HG03521 (cell line): ENCODE results near the gene CNTN5.

ENCODE experiments used
- ATAC-seq: cut with Tn5 transposase; IDR thresholded peaks from one replicate; pipeline ENCODE4 v1.9.1; 2021; ENCODE audit warnings: mild to moderate bottlenecking, moderate library complexity; ENCODE audit not compliant: unreplicated experiment

Gene CNTN5

DNA sequence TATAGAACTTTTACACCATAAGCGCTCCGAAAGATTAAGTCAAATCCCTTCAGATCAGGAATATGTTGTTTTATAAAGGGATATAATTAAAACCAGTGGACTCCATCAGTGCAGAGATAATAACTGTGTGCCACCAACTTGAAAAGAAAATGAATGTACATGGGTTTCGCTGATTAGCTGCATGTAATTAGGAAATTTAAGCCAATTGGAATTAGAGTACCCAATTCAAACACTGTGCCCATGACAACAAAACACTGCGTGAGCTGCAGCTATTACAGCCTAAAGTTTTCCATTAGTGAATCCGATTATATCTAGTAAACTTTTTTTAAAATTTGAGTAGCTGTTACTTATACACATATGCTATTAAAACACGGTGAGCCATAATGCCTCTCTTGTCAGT is 1274.0 kb downstream of the CNTN5 start:
- no peak for ATAC-seq

DNA sequence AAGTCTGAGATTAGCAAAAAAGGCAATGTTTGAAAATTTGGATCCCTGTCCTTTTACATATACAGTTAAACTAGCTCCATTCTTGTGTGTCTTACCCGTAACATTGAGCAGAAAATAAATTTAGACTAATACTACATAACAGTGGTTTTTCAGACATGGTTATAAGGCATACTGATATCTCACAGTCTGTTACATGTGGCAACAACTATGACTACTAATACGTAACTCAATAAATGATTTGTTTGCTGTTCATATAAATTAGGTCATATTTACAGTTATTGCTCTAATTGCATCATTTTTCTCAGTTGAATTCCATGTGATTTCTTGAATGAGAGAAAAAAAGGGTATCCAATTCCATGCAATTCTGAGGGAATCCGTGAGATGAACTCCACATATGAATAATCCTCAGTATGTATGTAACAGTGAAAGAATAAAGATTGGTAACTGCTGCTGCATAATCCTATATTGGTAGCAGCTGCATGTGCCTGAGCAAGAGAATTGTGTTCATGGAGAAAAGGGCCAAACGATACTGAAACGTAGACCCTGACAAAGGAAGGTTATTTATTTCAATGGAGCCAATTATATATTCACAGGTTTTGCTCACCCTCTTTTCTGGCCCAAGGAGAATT is 1275.4 kb downstream of the CNTN5 start:
- no peak for ATAC-seq

DNA sequence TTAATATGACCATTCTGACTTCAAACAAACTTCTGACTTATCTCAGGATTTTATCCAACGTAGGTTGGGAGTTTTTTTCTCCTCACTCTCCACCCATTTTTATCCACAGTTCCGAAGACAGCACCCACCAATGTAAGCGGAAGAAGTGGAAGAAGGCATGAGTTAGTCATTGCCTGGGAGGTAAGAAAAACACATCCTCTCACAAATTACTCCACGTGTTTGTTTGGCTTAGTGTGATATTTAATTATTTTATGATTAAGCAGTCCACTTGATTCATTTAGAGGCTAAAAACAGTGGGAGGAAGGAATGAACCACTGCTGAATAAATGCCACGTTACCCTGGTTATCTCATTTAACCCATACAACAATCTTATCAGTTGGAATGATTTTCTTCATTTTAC is 1276.8 kb downstream of the CNTN5 start:
- no peak for ATAC-seq

DNA sequence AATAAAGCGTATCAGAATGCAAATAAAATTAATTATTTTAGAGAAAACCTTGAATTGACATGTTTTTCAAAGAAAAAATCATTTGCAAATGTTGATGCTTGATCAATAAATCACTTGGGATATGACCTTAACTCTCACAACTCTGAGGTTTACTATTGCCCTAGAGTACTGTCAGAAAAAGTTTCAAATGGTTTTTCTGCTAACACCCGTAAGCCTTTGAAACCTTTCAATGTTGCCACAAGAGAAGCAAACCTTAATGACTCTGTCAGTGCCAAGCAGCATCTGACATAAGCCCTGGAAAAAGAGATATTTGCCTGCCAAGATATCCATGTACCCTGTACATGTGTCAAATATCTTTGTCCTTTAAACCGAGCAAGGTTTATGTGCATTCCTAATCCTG is 1282.1 kb downstream of the CNTN5 start:
- ATAC-seq, result no peak

DNA sequence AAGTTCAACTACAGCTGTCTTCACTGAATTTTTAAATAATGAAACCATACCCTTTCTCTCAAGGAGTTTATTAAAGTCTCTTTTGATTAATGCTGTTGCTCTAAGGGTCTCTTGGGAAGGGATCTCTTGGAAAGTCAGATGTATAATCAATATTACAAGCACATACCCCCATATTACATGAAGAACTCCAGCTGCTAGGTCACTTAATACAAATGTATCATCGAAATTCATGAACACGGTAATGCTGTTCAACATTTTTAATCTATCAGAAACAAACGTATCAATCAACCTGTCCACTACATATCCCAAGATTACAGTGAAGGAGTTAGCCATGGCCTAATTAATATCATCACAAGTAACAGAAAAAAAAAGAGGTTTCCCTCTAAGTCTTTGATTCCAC is 1283.1 kb downstream of the CNTN5 start:
- ATAC-seq, result no peak

DNA sequence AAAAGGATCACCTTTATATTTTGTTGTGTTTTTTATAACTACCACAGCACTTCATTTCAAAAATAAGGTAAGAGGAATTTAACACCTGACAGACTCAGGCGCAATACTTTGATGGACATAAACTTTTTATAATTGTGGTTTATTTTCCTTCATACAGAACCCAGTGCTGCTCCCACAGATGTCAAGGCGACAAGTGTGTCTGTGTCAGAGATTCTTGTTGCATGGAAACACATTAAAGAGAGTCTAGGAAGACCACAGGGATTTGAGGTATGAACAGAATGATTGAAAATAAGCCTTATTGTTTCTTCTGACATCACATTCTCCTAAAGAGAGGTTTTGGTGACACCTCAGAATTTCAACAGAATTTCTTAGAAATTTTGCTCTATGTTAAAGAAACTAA is 1287.5 kb downstream of the CNTN5 start:
- ATAC-seq, result no peak

DNA sequence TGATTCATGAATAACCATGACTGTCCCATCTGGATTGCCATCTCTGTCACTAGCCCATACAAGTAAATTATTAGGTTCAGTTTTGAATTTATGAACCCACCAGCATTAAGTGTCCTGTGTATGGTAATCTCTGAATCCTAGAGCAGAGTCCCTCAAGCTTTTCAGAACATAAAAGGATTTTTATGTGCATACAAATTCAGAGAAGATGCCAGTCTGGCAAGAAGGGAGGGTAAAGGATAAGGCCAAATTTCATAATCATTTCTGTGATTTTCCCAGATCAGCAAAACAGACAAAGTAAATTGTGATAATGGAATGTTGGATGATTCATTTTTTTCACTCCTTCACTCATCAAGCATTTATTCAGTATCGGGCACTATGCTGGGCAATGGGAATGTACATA is 1295.2 kb downstream of the CNTN5 start:
- no peak for ATAC-seq

DNA sequence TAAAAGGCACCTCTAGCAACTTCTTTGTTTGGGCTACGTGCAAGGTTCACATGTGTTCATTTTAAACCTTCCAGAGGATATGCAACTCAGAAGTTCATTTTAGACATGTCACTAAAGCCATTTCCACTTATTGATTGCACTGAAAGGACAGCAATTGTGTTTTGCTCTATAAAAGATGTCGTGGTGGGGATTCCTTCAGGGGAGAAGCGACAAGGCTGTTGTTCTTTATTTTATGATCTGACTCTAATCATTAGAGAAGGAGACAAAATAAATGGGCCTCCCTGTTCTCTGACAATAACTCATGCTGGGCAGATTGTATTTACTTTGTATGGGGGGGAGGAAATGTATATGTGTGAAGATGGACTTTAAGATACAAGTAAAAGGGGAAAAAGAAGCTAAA is 1296.2 kb downstream of the CNTN5 start:
- ATAC-seq, result no peak

DNA sequence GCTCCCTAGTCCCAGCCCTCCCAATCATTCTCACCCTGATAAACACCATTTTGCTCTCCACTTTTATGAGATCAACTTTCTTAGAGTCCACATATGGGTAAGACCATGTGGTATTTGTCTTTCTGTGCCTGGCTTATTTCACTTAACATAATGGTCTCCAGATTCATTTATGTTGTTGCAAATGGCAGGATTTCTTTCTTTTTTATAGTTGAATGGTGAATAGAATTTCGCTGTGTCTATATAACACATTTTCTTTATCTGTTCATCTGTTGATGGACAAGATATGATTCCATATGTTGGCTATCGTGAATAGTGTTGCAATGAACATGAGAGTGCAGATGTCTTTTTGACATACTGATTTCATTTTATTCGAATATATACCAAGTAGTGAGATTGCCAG is 1298.9 kb downstream of the CNTN5 start:
- ATAC-seq, result no peak

DNA sequence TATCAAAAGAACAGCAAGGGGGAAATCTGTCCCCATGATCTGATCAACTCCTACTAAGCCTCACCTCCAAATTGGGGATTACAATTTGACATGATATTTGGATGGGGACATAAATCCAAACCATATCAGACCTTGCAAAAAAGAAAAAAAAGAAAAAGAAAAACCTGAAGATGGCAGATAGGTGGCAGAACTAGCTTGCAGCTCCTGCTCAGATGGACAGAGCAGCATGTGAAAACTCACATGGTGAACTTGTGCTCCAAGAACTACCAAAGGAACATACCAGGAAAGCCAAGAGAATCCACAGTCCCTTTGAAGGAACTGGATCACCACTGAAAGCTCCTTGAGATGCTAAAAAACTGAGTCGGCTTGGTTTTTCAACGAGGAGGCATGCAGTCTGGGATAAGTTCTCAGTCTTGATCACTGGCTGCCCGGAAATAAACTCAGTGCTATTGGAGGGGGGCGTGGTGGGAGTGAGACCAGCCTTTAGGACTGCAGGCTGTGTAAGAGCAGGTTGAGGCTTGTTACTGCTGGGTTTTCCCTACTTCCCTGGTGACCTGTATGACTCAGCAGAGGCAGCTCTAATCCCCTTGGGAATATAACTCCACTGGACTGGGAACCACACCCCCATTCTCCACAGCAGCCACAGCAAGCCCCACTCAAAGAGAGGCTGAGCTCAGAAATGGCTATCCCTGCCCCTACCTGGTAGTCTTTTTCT is 1308.0 kb downstream of the CNTN5 start:
- ATAC-seq, result no peak

DNA sequence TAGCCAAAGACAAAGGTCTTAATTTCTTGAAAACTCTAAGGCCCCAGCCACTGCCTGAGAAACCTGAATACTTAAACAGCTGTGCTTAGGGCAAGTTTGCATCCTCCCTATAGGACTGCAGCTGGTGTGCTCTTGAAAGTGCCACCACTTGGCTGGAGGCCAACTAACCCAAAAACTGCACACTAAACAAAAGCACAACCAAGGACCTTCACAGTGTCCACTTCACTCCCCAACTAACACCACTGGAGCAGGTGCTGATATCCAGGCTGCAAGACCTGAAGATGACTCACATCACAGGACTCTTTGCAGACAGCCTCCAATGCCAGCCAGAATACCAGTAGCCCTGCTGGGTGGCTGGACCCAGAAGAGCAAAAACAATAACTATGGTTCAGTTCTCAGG is 1308.6 kb downstream of the CNTN5 start:
- no peak for ATAC-seq

DNA sequence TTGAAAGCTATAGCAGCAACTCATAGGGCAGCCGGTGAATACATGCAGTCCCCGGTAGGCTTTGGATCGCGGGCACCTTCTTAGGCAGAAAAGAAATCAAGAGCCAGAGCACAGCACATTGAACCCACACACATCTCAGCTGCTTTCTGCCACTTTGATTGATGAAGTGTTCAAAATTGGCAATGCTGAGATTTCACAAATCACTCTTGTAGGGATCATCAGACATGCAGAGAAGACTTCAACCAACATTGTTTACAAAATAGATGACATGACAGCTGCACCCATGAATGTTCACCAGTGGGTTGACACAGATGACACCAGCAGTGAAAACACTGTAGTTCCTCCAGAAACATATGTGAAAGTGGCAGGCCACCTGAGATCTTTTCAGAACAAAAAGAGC is 1316.1 kb downstream of the CNTN5 start:
- no peak for ATAC-seq

DNA sequence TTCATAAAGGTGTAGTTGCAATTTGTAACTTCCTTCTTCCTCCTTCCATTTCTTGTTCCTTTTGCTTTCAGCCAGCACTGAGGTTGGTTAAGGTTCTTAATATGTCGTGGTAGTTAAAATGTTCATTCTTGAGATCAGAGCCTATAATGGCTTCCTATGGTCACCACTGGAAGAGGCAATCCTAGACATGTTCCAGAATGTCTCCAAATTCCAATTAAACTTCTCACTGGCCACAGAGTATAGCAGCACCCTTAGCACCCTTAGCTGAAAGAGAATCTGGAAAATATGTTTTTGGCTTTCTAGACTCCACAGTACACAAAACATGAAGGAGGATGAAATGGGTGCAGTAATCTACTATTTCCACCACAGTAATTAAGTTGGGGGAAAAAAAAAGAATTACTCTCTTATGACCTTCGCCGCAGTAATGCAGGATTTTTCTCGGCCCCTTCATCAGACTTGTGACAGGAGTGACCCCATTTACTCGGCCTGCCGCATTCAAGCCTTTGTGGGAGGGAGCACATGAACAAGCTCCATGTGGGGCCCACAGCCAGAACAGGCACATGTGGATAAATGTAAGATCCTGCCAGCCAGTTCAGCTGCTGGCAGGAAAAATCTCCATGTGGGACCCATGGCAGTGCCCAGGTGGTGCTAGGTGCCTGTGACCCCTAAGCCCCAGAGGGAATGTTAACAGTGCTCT is 1317.5 kb downstream of the CNTN5 start:
- no peak for ATAC-seq

DNA sequence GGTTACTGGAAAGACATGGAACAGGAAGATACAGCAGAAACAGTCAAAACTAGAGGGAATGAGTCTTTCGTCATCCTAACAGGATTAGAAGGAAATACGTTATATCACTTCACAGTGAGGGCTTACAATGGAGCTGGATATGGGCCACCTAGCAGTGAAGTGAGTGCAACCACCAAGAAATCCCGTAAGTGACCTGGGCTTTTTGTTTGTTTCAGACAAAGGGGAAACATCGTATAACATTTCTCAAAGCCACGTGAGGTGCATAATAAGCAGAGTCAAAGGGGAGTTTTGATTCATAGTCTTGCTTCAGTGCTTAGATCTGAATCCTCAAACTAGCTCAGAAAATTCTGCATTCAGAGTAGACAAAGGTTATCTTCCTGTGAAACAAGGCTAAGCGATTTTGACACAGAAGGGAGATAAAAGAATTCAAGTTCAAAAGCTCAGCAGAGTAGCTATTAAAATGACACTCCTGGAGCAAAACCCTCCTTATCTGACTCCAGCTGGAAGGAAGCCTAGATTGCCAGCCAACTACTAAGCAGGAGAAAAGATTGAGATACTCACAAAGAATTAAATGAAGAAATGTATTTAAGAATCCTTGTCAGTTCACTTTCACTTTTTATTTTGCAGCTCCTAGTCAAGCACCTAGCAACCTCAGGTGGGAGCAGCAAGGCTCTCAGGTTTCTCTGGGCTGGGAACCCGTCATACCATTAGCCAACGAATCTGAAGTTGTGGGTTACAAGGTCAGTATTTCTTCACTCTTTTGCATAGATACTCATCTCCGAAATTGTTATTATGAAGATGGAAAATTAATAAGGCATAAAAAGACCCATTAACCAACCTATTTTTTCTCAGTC is 1319.9 kb downstream of the CNTN5 start:
- ATAC-seq, result no peak

DNA sequence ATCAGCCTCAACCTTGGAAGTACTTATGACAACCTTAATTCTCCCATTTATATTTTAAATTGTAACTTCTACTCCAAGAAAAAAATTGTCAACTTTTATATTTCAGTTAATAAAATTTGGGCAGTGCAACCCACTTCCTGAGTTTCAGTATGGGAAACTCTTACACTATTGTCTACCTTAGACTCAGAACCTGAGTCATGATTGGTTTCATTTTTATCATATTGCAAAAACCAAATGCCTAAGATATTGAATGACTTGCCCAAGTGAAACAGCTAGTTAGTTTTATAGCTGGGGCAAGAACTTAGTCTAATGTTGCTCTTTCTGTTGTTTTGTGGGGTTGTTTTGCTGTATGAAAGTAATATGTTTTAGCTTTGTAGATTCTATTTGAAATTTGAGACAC is 1332.3 kb downstream of the CNTN5 start:
- no peak for ATAC-seq

DNA sequence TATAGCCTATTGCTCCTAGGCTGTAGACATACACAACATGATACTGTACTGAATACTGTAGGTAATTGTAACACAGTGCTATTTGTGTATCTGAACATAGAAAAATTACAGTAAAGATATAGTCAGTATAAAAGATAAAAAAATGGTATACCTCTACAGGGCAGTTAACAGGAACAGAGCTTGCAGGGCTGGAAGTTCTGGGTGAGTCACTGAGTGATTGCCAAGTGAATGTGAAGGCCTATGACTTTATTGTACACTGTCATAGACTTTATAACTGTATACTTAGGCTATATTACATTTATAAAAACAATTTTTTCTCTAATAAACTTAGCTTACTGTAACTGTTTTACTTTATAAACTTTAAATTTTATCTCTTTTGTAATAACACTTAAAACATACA is 1334.0 kb downstream of the CNTN5 start:
- ATAC-seq, result no peak

DNA sequence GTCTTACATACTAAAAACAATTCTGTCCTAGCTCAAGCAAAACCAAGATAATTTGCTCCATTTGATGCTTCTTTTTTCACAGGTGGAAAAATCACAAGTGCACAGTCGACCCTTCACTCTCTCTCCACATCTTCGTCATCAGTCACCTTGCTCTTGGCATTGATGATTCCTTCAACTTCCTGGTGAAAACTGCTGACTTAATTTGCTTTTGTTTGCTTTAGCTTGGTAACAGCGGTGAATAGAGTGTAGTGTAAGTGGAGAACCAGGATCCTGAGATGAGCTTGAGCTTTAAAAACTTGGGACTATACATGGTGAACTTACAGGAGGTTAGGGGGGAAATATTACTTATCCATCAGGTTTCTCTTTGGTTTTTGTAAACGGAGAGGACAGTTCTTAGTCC is 1335.3 kb downstream of the CNTN5 start:
- no peak for ATAC-seq

DNA sequence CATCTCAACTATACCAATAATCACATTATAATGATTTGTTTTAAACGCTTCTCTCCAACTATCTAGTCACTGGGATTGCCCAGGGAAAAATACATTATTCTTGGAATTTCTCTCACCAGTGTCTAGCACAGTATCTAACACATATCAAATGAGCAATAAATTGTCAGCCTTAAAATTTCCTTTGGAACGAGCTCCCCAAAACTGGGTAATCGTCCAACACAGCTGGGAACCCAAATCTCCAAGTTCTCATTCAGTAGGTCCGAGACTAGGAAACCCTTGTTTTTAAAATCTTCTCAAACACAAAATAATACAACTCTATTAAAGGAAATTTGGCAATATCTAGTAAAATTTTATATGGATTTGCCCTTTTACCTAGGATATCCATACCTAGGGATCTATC is 1338.5 kb downstream of the CNTN5 start:
- ATAC-seq, result no peak

DNA sequence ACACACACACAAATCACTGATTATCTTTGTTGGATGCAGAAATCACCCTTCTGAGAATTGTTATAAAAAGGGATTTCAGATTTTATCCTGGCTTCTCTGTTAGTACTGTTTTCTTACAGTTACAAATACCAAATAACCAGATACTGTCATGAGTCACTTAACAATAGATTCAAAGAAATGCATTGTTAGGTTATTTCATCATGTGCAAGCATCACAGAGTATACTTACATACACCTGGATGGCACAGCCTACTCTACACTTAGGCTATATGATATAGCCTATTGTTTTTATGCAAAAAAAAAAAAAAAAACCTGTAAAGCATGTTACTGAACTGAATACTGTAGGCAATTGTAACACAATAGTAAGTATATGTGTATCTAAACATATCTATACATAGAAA is 1347.1 kb downstream of the CNTN5 start:
- no peak for ATAC-seq

DNA sequence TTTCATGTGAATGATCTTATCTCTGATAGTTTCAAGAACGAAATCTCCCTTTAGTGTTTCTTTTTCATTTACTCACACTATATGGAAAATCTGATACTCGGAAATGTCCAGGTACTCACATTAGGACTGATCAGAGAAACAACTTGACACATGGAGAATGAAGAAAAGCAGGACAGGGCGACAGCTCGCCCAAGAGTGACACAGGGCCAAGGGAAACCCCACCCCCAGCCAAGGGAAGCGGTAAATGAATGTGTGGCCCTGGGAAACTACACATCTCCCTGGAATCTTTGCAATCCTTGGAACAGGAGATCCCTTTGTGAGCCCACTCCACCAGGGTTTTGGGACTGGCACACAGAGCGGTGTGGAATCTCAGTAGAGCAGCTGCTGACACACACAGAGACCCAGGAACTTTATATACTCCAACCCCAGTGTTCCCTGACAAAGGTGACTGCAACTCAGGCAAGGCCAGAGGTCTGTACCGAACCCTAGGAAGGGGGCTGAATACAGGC is 1362.7 kb downstream of the CNTN5 start:
- ATAC-seq, result no peak

DNA sequence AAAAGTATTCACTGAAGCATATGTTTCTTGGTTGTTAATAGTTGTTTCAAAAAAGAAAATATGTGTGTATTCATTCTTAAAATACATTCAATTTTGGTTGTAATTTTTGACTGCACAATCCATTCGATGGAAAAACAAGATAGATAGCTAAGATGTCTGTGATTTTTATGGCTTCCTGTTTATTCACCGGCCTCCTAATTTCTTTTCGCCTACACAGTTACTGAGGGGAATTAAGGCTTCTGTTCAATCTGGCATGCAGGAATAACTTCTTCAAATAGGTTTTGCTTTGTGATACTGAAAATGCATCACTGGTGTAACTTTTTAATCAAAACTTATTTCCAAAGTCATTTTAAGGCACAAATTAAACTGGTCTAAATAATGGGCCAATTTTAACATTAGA is 1375.5 kb downstream of the CNTN5 start:
- ATAC-seq, result no peak
